Choroid plexus epithelial cell (primary cell): ENCODE results near the gene SIPA1.

Experiments used
- DNase-seq: peaks from one replicate; pipeline ENCODE4 v3.0.0-alpha.2; 2010; ENCODE audit warnings: low read depth
- H3K4me3 ChIP-seq: 2 replicates; pipeline ENCODE4 v1.5.1; 2011; ENCODE audit warnings: low read depth, mild to moderate bottlenecking, control low read depth, low read length, moderate library complexity
- CTCF ChIP-seq: conservative IDR thresholded peaks from 2 replicates; pipeline ENCODE4 v1.5.1; 2011; ENCODE audit warnings: low read depth, mild to moderate bottlenecking, control low read depth, inconsistent platforms, low read length, moderate library complexity

SIPA1 gene

GRCh38 chr11:65699306-65699705 is 61.4 kb downstream of the SIPA1 start:
- DNase-seq, result no peak
- no peak overlapping the region for H3K4me3 ChIP-seq
- no peak for TF ChIP-seq CTCF

- H3K4me3 ChIP-seq, result no peak overlapping the region
- no peak for DNase-seq
- no peak for TF ChIP-seq CTCF
Measured at GRCh38 chr11:65700399-65700798, 62.5 kb downstream of the SIPA1 start.
